ENCODE measurements around the gene GOT2. TPM values are rescaled to one million over a fixed set of nuclear protein-coding genes. Genes with fewer than 3 reads are reported as not detected.

Gene GOT2
- polyA plus RNA-seq, 4 donors = 98.8 to 116 (median 103) TPM

- no peak for DNase-seq (ENCODE audit: low read depth in 4 of 4, low spot score in 3 of 4)
Observed at GRCh38 chr16:58658796-58659211, 75.3 kb downstream of the GOT2 start.

Other genes with a start within 250 kb of the GOT2 start
- 10 to 100 TPM in 3 of 4 donors, 1 to 10 TPM in 1; 9.9 to 12.1 (median 11.2) TPM for gene NDRG4, start 234.2 kb downstream of the GOT2 start, polyA plus RNA-seq (ENCODE audit: insufficient read length in 4 of 4)
- 10 to 100 TPM; 27.9 to 31.8 (median 28.9) TPM for gene SETD6, start 218.8 kb downstream of the GOT2 start, polyA plus RNA-seq (ENCODE audit: insufficient read length in 4 of 4)
- gene CNOT1, start 104.5 kb downstream of the GOT2 start, polyA plus RNA-seq (ENCODE audit: insufficient read length in 4 of 4) = 100 to 1,000 TPM; 161 to 182 (median 174) TPM
- gene SLC38A7, start 49.5 kb downstream of the GOT2 start, polyA plus RNA-seq (ENCODE audit: insufficient read length in 4 of 4) = 10 to 100 TPM; 12.9 to 18.3 (median 14.8) TPM